Cardiac muscle cell (in vitro differentiated cells and primary cell): ENCODE measurements around the gene CCDC63. TPM values are rescaled to one million over a fixed set of nuclear protein-coding genes. Genes with fewer than 3 reads are reported as not detected.

Experiments used
- DNase-seq, 2 donors: peaks; one replicate each; pipeline versions ENCODE4 v3.0.0 to v3.0.0-alpha.2; 2010 to 2017; ENCODE audit warnings: low read depth in 1 of 2, low spot score in 1 of 2
- H3K27ac ChIP-seq: fragments of 200-600 bp; sonication (generic); 2 replicates; pipeline ENCODE4 v1.5.1; 2016
- H3K27me3 ChIP-seq: fragments of 200-600 bp; sonication (generic); 2 replicates; pipeline ENCODE4 v1.6.0; 2016; ENCODE audit warnings: control low read depth
- H3K36me3 ChIP-seq: fragments of 200-600 bp; sonication (generic); 2 replicates; pipeline ENCODE4 v1.5.1; 2016; ENCODE audit warnings: control low read depth
- H3K4me1 ChIP-seq: fragments of 200-600 bp; sonication (generic); 2 replicates; pipeline ENCODE4 v1.8.1; 2017; ENCODE audit warnings: low read depth, mild to moderate bottlenecking, mixed run types
- H3K4me3 ChIP-seq: fragments of 200-600 bp; sonication (generic); 2 replicates; pipeline ENCODE4 v1.5.1; 2016; ENCODE audit warnings: mild to moderate bottlenecking
- H3K9me3 ChIP-seq: fragments of 200-600 bp; sonication (generic); 2 replicates; pipeline ENCODE4 v1.5.1; 2017; ENCODE audit warnings: low read depth, mild to moderate bottlenecking, control low read depth
- CTCF ChIP-seq: IDR thresholded peaks from 2 replicates; pipeline ENCODE4 v1.5.1; 2012; ENCODE audit warnings: low read depth, mild to moderate bottlenecking, low read length
- polyA plus RNA-seq: library from polyadenylated mRNA; unstranded; fragments of >200 nt; fragmentation: Nextera tagmentation; extraction: Ambion mirVana; gene quantifications from 2 replicates; pipeline ENCODE4 v1.2.1, GENCODE V29; 2016
- total RNA-seq: library from RNA; depleted of rRNA; stranded (reverse); fragments of >200 nt; gene quantifications from 2 replicates; pipeline ENCODE4 v1.2.3, GENCODE V29; 2016

Gene CCDC63
- total and polyA plus RNA-seq, 2 experiments from 2014 or later: 0.22 TPM; not detected in 1

DNA sequence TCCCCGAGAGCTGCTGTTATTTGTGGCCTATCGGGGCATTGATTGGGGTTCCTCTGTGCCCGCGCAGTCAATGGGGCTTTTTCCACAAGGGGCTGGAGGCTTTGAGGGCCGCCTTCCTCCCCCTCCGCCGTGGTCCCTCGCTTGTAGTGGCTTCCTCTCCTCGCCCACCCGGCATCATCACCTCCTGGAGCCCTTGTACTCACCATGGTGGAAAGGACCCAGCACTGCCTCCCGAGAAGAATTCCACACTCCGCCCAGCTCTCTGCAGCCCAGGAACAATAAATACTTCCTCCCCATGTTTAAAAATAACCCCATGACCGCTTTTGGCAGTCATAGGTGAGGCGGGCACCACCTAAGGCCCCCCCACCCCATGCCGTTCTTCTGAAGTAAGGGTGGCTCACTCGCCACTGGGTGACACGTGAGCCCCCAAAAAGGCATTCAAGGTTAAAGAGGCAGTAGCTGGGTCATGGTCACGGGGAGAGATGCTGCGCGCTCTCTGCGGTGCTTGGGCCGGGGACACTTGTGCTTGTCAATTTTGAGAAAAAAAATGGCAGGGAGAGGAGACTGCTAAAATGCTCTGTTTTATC, 73.6 kb downstream of the CCDC63 start, which contains the start of gene MYL2:
Gene MYL2 (minus strand): TSS at position 256 of the 587 bp plus-strand sequence. CDS start 50 bp downstream, at position 206.
- Histone ChIP-seq H3K4me3 (no peak within 1 kb of the TSS), H3K4me1 (peaks cover 43% of the 10 kb centered on the region), H3K36me3 (no peaks in the 10 kb centered on the region), H3K27me3 (no peaks in the 10 kb centered on the region), H3K9me3 (no peaks in the 10 kb centered on the region), H3K27ac (peak within 1 kb of the TSS; percentile 22)
- no peak for TF ChIP-seq CTCF
- no peak for DNase-seq

- no peak for TF ChIP-seq CTCF
- no peaks in the 10 kb centered on the region for H3K9me3 ChIP-seq
- DNase-seq: peak in 1 of 2 donors; percentile 55
These were observed 74.5 kb downstream of the CCDC63 start for GRCh38 chr12:110921262-110921661.

DNA sequence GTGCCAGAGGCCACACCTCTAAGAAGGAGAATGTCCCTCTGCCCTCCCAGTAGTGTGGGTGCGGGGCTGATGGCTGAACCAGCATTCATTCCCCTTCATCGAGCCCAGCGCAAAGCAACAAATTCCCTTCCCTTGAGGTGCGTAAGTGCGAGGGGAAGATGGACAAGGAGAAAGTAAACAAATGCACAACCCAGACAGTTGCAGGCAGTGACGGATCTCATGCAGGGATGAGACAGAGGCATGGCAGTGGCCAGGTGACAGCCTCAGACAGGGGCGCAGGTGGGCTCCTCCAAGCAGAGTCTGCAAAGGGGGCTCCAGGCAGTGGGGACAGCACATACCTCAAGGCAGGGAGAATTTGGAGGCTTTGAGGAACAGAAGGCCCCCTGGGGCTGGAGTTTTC, 75.9 kb downstream of the CCDC63 start:
- Histone ChIP-seq H3K27ac (no peak overlapping the region), H3K9me3 (no peaks in the 10 kb centered on the region), H3K27me3 (no peaks in the 10 kb centered on the region), H3K36me3 (no peaks in the 10 kb centered on the region), H3K4me1 (peaks cover 59% of the 10 kb centered on the region), H3K4me3 (no peak overlapping the region)
- no peak for DNase-seq
- TF ChIP-seq CTCF: no peak

More at GRCh38 chr12:110921262-110921661, 74.5 kb downstream of the CCDC63 start:
- H3K27me3 ChIP-seq: no peaks in the 10 kb centered on the region
- H3K4me3 ChIP-seq: no peak overlapping the region
- H3K4me1 ChIP-seq: peaks cover 48% of the 10 kb centered on the region
- no peak overlapping the region for H3K27ac ChIP-seq
- no peaks in the 10 kb centered on the region for H3K36me3 ChIP-seq

GRCh38 chr12:110923192-110923591, 76.4 kb downstream of the CCDC63 start:
- no peak for TF ChIP-seq CTCF

GRCh38 chr12:110923692-110924334, 77.0 kb downstream of the CCDC63 start:
- Histone ChIP-seq H3K9me3 (no peaks in the 10 kb centered on the region), H3K4me1 (peaks cover 61% of the 10 kb centered on the region), H3K36me3 (no peaks in the 10 kb centered on the region), H3K4me3 (no peak overlapping the region), H3K27ac (no peak overlapping the region), H3K27me3 (no peaks in the 10 kb centered on the region)
- TF ChIP-seq CTCF: no peak
- no peak for DNase-seq

More at GRCh38 chr12:110923192-110923591, 76.4 kb downstream of the CCDC63 start:
- H3K27me3 ChIP-seq: no peaks in the 10 kb centered on the region
- H3K9me3 ChIP-seq: no peaks in the 10 kb centered on the region
- H3K27ac ChIP-seq: no peak overlapping the region
- no peak overlapping the region for H3K4me3 ChIP-seq
- H3K36me3 ChIP-seq: no peaks in the 10 kb centered on the region
- peaks cover 59% of the 10 kb centered on the region for H3K4me1 ChIP-seq
- no peak for DNase-seq
